Left cardiac atrium (tissue), 4 donors: ENCODE measurements around the gene PBX2. TPM values are rescaled to one million over a fixed set of nuclear protein-coding genes. Genes with fewer than 3 reads are reported as not detected.
A peak's percentile ranks its signal among the peaks of the same experiment; 100 is the strongest.
"Not testable (repeated sequence)": the region's sequence is repeated elsewhere in the genome, so short reads cannot be mapped to it uniquely, and the experiment has no call there.

Source experiments
- ATAC-seq, 2 donors: fragments of 200-7000 bp; cut with Tn5 transposase; one replicate each; pipeline ENCODE4 v1.9.1; 2020; ENCODE audit warnings: mild to moderate bottlenecking in 2 of 2, moderate library complexity in 2 of 2
- DNase-seq: peaks from one replicate; pipeline ENCODE4 v3.0.0-alpha.2; 2020
- intact Hi-C, 2 donors: fragments of 100-400 bp; cut with DNase I; formaldehyde crosslinking; loops; one replicate each; pipeline versions ENCODE4 v1.14.1 to v1.15.1; 2022 to 2023
- total RNA-seq, 2 donors: library from RNA; stranded (reverse); fragmentation: NEBNext Ultra II Directional; extraction: Animal tissue kit (Norgen Biotek cat#: 25700); gene quantifications; one replicate each; pipeline ENCODE4 v1.2.1, GENCODE V29; 2021
- donor health status: DM: no; HTN: yes; CAD: no.
- donor health status: DM: no; HTN: yes; CAD: no; lungs with severe emphysema.
- donor health status: DM: yes; HTN: yes; CAD: no.
- donor health status: Dilated cardiomyopathy.

The PBX2 gene
- total RNA-seq, 2 donors from 2014 or later = 43.7 to 47.7 TPM

DNA sequence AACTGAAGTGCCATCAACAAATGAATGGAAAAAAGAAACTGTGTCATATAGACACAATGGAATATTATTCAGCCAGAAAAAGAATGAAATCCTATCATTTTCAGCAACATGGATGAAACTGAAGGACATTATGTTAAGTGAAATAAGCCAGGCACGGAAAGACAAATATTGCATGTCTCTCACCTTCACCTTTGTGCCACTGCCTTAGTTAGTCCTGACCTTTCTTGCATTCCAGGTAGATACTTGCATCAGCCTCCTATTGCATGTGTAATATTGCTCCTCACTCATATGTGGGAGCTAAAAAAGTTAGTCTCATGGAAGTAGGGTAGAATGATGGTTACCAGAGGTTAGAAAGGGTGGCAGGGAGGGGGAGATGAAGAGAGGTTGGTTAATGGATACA lies 19.0 kb upstream of the PBX2 start:
- no peak for DNase-seq
- intact Hi-C loops = no loop called here
- no peak for ATAC-seq

DNA sequence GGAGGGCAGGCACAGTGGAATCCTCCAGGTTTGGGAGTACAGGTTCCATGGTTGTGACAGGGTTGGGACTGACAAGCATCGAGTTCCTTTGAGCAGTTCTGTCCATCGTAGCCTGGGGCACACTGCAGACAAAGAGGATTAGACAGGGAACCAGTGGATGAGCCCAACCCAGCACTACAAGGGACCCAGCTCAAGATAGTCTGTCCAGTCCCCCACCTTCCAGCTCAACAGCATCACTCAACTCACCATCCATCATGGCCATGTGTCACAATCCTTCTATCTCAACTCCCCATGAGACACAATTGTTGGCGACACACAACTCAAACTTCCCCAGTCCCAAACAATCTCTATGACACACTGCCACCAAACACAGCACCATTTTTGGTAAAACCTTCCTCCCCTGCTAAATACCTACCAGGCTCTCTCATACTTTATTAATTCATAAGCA lies 14.3 kb upstream of the PBX2 start:
- intact Hi-C loops = no loop called here
- ATAC-seq (no peak), DNase-seq (no peak)

DNA sequence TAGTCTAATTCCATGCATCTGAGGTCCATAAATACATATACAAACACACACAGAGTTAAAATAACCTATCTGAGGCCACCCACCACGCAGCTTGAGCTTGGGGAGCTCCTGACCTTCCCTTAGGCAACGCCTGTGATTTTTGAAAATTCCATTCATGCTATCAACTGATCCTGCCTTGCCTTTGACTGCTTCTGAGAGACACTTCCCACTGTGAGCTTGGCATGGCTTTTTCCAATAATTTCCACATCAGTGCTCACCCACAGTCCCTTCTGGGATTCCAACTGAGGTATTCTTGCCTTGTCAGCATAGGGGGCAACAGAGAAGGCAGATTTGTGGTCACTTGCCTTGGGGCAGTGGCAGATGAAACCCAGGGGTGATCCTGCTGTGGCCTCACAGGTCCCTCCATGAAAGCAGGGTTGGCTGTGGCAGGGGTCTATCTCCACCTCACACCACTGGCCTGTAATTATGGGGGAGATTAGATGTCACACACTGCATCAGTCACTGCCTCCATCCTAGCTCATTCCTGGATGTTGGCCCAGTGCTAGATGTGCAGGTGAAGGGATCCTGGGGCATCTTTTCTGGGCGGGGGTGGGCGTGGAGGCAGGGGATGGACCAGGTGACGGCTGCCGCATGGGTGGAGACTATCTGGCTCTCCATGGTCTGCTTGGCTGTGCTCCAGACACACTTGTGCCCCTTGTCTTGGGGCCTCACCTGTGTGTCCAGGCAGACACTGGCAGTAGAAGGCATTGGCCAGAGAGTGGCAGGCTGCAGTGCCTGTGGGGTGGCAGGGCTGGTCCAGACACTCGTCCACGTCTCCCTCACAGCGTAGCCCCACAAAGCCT lies 13.6 kb upstream of the PBX2 start:
- intact Hi-C loops = no loop called here
- no peak for DNase-seq
- no peak for ATAC-seq

DNA sequence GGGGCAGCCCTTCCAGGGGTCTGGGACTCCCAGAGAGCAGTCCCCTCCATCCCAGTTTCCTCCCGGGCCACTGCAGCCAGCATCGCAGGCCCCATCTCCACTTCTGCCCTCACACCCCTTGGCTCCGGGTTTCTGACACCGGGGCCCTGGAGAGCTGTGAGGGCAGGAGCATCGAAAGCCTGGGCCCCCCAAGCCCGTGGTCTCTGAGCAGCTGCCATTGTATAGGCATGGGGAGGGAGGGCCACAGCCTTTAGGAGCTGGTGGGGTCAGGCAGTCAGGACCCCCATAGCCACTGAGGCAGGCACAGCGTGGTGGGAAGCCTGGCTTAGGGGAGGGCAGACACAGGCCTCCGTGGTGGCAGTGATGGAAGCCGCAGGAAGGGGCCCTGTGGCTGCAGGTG lies 12.2 kb upstream of the PBX2 start:
- intact Hi-C loops = no loop called here
- DNase-seq = no peak
- no peak for ATAC-seq

DNA sequence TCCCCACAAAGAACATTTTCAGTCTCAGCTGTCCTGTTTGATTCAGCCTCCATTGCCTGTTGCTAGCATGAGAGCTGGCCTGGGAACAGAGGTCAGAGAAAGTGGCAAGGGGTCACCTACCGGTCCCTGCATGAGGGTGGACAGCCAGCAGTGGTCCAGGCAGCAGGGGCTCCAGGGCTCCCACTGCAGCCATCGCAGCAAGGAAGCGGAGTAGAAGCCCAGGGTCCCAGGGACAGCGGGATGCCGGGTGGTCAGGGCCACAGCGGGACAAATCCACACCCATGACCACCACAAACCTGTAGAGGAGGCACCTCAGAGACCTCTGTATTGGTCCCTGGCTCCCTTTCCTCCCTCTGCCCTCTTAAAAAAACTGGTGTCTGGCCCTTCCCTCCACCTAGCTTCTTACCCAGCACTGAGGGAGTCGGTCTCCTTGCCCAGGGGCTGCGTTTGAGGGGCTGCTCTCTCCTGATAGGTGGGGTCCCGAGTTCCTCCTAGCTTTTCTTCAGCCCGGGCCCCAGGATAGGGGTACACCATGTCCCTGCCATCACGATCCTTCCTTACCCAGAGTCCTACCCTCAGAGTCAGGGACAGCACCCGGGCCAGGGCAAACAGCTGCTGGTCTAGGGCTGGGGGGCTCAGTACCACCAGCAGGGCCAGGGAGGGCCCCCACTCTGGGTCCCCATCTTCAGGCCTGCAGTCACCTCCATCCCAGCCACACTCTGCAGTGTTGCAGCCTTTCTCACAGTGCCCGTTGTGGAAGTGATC lies 10.9 kb upstream of the PBX2 start:
- intact Hi-C loops = no loop called here
- no peak for ATAC-seq
- DNase-seq = no peak

DNA sequence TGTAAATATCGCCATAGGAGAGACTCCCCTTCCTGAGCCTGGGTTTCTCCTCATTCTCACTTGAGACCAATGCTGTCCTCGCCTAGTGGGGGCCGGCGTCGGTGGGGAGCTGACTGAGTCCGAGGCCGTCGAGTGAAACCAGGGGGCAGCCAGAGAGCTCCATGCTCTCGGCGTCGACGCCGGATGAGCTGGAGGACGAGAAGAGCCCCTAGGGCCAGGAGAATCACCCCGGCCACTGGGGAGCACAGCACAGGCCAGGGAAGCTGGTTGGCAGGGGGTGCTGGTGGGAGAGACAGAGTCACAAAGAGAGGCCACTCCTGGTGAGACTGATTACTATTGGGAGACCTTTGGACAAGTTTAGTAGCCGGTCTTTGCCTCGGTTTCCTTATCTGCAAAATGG lies 8.9 kb upstream of the PBX2 start:
- no peak for DNase-seq
- intact Hi-C loops = no loop called here
- ATAC-seq = no peak

DNA sequence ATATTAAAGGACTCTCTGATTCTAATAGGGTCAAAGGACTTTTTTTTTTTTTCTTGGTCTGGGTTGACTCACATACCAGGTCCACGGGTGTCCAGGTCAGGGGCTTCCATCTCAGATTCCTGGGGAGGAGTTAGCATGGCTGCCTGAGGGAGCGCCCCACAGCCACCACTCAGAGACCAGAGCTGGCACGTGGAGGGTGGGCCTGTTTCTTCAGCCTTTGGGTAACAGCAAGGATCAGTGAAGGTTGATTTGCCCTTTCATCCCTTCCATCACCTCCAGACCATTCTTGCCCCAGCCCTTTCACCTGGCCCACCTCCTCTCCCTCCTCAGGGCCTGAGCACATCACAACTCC lies 8.3 kb upstream of the PBX2 start:
- DNase-seq (no peak), ATAC-seq (no peak)
- intact Hi-C loops = no loop called here

DNA sequence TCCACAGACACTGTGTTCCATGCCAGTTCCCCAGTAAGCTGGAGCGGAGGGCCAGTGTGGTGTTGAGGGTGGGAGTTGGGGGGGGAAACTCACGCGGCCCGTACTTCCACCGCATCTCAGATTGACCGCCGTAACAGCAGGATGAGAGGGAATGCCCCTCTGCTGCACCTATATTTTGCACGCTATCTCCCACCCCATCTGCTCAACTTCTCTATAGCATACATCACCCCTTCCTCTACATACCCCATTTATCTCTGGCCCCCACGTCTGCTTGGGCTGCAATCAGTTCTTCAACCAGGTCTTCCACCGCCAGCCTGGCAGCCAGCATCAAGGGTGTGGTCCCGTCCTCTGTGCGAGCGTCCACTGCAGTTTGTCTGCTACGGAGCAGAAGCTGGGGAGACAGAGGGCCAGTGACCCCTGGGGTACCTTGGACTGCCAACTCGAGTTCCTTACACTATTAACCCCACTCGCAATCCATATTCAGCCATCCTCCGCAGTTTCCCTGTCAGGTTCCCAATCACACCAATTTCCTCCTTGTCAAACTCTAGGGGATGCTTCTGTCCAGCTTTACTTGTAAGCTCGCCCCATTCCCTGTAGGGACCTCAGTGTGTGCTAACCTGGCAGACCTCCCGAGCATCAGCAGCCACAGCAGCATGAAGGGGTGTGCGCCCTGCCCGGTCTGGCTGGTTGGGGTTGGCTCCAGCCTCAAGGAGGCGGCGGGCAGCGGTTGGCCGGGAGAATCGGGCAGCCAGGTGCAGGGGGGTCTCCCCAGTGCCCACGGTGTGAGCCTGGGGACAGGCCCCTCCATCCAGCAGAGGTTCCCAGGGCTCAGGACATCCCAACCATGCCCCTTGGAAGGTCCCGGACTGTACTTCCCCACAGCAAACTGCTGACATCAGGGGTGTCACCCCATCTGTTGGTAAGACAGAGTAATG lies 6.9 kb upstream of the PBX2 start:
- intact Hi-C loops = no loop called here
- ATAC-seq (no peak), DNase-seq (peak; percentile 62)

DNA sequence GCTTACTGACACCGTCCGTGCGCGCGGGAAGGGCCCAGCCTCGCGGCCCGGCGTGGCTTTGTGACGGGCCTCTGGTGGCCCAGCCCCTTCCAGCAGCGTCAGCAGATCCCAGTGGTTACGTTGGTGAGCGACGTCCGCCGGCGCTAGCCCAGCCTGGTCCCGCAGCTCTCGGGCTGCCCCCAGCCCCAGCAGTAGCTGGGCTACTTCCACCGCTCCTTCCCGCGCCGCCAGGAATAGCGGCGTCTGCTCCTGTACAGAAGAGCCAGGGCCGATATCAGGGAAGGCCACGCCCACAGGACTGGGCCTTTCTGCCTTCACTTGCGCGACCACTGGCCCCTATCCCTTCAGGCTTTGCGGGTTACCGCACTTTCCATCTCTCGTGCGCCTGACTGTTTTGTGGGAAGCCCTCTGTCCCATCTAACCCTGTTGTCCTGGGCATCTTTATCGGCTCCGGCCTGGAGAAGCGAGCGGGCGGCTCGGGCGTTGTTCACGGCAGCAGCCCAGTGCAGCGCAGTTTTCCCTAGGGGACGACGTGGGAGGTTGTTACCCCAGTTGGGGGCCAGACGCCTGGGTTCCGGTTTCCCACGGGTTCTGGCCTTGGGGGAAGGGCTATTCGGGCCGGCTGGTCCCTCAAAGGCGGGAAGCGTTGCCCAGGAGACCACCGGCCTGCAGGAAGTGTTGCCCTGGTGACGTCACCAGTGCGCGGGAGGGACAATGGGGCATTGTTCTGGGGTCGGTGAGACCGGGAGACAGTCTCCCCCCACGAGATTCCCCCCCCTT lies 6.1 kb upstream of the PBX2 start:
- ATAC-seq = peak; percentile 91
- intact Hi-C loops = no loop called here
- DNase-seq = peak; percentile 97

DNA sequence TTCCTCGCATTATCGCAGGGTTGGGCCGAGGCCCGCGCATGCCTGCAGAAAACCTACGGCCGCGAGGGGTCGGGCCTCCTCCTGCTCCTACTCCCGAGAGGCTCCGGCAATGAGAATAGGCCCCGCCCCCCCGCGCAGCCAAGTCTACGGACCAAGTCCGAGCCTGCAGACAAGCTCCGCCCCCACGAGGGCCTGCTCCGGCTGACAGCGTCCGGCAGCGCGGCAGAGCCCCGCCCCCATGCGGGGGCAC lies 5.6 kb upstream of the PBX2 start:
- intact Hi-C loops = no loop called here
- ATAC-seq (peak; percentile 89), DNase-seq (peak; percentile 100)

DNA sequence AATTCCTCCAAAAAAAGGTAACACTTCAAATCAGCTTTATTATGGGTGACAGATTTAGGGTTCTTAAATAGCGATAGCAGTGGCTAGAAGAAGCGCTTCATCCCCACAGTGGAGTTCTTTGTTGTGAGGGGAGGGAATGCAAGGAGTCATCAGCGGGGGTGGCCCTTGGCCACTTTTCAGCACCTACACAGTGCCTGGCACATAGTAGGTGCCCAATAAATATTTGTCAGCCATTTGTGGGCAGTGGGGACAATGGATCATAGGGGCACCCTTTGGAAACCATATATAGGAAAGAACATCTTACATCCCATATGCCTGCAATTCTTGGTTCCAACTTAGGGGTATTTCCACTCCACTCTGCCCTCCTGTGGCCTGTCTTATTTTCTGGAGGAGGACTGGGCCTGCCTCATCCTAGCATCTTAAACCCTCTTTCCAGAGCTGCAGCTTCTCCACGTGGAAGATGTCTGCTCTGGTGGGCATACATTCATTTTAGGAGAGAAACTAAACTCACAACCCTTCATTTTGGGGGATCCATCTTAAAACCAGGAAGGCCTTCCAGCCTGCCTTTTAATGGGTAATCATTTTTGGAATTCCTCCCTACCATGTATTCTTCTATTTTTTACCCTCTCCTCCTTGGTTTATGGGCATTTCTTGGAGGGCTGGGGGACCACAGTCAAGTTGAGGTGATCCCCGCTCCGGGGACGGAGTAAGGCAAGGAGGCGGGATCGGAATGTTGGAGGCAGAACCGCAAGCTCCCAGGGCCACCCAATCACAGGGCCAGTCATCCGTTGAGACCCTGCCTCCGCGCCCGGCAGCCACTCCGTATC lies 5.0 kb upstream of the PBX2 start:
- no peak for DNase-seq
- intact Hi-C loops = no loop called here
- ATAC-seq = no peak

DNA sequence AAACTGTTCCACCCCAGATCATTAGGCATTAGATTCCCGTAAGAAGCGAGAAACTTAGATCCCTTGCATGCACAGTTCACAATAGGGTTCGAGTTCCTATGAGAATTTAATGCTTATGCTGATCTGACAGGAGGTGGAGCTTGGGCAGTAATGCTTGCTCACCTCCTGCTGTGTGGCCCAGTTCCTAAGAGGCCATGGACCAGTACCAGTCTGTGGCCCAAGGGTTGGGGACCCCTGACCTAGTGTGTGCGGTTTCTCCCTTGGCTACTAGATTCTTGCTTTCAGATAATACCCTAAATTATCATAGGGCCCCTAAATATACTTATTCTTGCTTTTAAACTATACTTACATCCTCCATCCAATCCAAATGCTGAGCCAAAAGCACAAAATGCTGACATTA lies 4.4 kb upstream of the PBX2 start:
- intact Hi-C loops = no loop called here
- DNase-seq = no peak
- ATAC-seq = no peak

DNA sequence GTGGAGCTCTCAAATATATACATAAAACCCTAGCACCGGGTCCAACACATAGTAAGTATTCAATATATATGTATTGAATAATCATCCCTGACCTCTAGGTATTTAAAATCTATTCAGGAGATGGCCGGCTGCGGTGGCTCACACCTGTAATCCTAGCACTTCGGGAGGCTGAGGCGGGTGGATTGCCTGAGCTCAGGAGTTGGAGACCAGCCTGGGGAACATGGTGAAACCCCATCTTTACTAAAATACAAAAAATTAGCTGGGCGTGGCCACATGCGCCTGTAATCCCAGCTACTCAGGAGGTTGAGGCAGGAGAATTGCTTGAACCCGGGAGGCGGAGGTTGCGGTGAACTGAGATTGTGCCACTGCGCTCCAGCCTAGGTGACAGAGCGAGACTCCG lies 3.1 kb upstream of the PBX2 start:
- ATAC-seq, DNase-seq, intact Hi-C loops: not testable (repeated sequence)

DNA sequence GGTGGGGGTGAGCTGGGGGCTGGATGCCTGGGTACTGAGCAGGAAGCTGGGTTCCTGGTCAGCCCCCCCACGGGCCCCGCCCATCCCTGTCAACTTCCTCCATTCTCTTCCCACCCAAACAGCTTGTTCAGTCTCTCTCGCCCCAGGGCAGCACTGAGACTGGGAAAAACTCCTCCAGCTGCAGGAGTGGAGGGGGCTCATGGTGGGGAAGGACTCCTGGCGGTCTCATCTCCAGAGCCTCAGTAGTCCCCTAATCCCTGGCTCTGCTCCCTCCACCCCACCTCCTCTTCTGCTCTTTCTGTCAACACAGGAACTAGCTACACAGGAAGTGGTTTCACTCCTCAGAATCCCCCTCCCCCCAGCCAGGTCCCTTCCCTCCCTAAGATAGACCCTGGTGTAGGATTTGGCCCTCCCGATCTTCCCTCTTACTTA lies 2.6 kb upstream of the PBX2 start, which contains the start of gene GPSM3:
GPSM3 (minus strand) TSS at position 36 of the 432 bp plus-strand sequence. CDS start 130 bp downstream, outside the sequence.
- intact Hi-C loops = no loop called here
- DNase-seq (peak; percentile 72), ATAC-seq (no peak)

DNA sequence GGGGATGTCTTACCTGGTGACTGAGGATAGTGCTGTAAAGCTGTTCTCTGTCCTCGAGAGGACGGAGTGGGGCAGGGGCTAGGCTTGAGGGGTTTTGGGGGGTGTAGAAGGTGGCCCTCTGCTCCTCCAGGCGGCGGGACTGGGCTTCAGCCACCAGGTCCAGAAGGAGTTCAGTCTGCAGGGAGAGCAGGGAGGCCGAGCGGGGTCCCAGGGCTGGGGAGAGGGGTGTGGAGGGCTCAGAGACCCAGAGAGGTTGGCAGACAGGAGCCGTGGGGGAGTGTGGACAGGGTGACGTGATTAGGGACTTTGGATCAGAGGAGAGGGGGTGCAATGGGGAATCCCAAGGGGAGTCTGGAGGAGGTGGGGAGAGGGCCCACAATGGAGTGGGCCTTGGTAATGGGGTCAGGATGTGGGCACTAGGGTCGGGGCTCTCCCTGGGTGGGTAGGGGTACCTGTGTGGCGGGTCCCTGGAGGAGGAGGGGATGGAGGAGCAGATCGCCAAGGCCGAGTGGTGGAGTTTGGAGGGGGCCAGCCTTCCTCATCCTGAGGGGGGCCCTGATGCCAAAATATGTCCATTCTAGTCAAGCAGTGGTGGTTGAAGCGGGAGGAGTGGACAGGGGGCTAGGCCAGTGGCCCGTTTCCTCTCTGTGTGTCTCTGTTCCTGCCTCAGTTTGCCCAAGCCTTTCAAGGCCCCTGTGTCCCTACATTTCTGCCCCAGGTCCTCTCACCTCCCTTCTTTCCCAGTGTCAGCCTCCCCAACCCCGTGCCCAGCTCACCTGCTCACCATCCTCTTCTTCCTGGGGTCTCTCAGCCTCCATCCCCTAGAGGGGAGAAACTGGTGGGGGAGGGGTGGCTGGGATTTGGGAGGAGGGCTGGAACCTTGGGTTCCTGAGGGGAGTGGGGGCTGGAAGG lies 1.9 kb upstream of the PBX2 start:
- DNase-seq (no peak), ATAC-seq (no peak)
- intact Hi-C loops = no loop called here

DNA sequence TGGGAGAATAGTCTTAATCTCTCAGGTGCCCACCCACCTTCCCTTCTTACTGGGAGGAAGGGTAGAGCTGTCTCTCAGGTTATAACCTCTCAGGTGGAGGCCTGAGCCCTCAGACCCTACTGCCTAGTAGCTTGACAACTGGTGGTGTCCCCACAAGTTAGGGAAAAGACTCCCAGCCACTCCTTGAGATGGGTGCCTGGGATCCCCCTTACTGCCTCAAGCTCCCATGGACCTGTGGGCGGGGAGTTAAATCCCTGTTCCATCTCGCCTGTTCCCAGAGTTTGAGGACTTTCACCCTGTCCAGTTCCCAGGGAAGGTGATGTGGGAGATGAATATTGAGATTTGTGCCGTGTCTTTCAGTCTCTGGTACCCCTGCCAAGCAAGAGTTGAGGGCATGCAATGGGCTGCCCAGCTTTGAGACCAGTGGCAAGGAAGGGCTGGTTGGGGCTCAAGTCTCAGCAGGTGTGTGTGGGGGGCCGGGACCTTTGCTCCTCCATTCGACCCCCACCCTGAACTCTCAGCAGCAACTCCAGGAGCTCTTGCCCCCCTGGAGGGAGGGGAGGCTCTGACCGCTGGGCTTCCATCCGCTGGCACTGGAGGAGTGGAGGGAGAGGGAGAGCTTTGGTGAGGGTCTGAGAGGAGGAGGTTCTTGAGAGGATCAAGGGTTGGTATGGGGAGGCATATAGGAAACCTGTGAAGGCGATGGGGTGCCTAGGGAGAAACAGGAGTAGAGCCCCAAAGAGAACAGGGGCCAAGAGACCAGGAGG lies 1.1 kb upstream of the PBX2 start:
- no peak for ATAC-seq
- DNase-seq = no peak
- intact Hi-C loops = no loop called here

DNA sequence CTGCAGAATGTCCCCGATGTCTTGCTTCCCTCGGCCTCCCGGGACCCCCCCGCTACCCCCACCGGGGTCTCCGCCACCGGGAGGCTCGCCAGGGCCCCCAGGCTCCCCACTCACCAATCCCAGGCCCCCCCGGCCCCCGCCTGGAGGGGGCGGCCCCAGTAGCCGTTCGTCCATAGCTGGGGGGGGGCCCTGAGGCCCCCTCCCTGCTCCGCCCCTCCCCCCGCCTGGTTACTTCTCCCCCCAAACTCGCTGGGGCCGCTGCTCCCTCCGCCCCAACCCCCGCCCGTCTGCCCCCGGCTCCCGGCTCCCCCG lies 304 bp downstream of the PBX2 start:
- ATAC-seq (peak; percentile 6 to 9), DNase-seq (no peak)
- intact Hi-C loops = no loop called here
